ENCODE data around the gene PIP5K1A.

The PIP5K1A gene

DNA sequence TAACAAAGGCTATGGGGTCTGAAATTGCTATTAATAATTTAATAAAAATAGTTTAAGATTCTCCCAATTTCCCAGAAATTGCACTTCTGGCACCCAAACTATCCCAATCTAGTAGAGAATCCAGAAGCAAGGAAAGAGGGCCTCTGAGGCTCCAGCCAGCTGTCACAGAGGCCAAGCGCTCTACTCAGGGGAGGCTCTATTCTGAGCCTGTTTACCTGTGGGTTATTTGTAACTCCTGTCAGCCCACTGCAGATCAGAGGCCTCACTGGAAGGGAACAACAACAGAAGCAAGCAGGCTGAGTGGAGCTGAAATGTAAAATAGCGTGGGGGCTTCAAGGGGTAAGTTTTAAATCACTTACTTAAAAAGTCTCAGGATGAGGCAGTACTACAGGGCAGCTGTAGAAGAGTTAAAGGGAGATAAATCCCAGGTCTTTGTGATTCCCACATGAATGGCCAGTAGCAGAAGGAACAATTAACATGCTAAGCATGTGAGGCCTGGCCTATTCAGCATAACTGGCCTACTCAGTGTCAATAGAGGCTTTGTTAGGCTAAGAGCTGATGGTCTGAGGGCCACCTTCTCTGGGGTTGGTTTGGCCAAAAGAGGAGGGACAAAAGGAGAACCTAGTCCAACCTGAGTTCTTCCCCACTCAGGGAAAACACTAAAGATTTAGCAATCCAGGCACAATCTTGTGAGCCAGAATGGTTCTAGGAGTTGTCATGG, 96.5 kb downstream of the PIP5K1A start:
- H3K9me3 ChIP-seq (ENCODE audit: control insufficient read depth, low read length), result no peaks in the 10 kb centered on the region
- H3K9ac ChIP-seq (ENCODE audit: low read length), result no peak overlapping the region
- H3K4me3 ChIP-seq (ENCODE audit: low read length), result no peak overlapping the region
- H3K4me1 ChIP-seq (ENCODE audit: control insufficient read depth, insufficient read depth, low read length), result no peaks in the 10 kb centered on the region
- H3K27me3 ChIP-seq (replicated peaks; ENCODE audit: control insufficient read depth, insufficient read depth, low read length), result no peaks in the 10 kb centered on the region
- peaks cover 95% of the 10 kb centered on the region for H3K36me3 ChIP-seq (ENCODE audit: control insufficient read depth, insufficient read depth, low read length, severe bottlenecking)
- DNase-seq (ENCODE audit: low read depth), result no peak

All from adipocyte (in vitro differentiated cells).